GM19328 (cell line): Measurements from ENCODE around the gene PTH2R.
A peak's percentile ranks its signal among the peaks of the same experiment; 100 is the strongest.
"Not testable (repeated sequence)": the region's sequence is repeated elsewhere in the genome, so short reads cannot be mapped to it uniquely, and the experiment has no call there.

ENCODE experiments used
- ATAC-seq: cut with Tn5 transposase; IDR thresholded peaks from one replicate; pipeline ENCODE4 v1.9.1; 2021; ENCODE audit warnings: mild to moderate bottlenecking, moderate library complexity; ENCODE audit not compliant: unreplicated experiment

The PTH2R gene, protein sequence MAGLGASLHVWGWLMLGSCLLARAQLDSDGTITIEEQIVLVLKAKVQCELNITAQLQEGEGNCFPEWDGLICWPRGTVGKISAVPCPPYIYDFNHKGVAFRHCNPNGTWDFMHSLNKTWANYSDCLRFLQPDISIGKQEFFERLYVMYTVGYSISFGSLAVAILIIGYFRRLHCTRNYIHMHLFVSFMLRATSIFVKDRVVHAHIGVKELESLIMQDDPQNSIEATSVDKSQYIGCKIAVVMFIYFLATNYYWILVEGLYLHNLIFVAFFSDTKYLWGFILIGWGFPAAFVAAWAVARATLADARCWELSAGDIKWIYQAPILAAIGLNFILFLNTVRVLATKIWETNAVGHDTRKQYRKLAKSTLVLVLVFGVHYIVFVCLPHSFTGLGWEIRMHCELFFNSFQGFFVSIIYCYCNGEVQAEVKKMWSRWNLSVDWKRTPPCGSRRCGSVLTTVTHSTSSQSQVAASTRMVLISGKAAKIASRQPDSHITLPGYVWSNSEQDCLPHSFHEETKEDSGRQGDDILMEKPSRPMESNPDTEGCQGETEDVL

DNA sequence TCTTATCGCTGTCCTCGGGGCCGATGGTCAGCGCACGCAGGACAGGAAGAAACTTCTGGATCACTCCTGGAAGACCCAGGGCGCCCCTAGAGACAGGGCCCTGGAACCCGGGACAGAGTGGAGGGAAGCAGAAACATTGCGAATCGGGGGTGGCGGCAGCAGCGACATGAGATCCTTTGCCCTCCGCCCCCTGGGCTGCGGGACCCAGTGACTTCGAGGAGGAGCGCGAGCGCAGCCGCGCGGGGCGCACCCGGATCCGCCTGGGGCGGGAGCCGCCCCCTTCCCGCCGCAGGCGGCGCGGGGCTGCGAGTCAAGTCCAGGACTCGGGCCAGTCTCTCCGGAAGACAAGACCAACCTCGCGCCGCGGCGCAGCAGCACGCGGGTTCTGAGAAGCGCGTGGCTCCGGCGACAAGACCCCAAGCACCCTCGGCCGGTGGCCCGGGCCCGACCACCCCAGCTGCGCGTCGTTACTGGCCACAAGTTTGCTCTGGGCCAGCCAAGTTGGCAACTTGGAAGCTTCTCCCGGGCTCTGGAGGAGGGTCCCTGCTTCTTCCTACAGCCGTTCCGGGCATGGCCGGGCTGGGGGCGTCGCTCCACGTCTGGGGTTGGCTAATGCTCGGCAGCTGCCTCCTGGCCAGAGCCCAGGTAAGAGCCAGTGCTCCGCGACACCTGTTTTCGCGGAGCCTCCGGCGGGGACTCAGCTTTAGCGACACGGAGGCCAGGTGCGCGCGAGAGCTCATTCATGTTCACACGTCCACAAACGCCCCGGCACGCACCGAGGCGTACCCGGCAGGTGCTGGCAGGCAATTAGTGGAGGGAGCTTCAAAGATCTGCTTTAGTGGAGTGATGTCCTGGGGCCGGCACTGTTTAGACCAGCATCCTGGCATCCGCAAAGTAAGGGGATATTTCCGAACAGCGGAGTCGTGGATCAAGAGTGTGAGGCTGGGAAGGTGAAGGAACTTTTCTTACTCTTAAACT, at the start of gene PTH2R:
Gene PTH2R, plus strand, starts transcription at position 319 of the 978 bp plus-strand sequence. Its CDS starts 252 bp downstream, at position 571.
- no peak for ATAC-seq

DNA sequence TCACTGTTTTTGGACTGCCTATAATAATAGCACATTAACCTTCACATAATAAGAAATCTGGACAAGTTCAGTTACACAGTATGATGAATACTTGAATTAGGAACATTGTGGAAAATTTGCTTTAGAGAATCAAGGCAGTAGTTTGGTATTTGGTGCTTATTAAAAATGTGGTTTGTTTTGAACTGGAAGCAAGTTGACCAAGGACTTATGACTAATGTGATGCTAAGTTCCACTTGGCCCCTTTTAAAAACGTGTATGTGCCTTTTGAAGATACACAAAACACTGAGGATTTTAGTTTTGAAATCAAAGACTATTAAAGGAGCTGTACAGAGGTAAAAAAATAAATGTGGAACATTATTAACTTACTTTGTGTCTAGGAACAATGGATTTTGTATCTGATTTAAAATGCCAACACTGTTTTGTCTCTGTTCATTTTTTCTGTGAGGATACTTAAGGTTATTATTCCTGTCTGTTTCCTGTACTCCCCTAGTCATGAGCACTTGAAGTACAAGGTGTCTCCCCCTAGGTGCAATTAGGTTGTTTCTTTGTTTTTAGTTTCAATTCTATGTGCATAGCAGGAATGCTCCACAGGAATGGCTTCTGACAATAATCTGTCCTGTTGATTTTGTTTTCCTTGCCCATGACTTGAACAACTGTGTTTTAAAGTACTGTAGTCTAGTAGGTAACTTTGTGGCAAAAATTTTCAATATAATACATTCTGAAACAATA, 49.6 kb upstream of the PTH2R start:
- no peak for ATAC-seq

DNA sequence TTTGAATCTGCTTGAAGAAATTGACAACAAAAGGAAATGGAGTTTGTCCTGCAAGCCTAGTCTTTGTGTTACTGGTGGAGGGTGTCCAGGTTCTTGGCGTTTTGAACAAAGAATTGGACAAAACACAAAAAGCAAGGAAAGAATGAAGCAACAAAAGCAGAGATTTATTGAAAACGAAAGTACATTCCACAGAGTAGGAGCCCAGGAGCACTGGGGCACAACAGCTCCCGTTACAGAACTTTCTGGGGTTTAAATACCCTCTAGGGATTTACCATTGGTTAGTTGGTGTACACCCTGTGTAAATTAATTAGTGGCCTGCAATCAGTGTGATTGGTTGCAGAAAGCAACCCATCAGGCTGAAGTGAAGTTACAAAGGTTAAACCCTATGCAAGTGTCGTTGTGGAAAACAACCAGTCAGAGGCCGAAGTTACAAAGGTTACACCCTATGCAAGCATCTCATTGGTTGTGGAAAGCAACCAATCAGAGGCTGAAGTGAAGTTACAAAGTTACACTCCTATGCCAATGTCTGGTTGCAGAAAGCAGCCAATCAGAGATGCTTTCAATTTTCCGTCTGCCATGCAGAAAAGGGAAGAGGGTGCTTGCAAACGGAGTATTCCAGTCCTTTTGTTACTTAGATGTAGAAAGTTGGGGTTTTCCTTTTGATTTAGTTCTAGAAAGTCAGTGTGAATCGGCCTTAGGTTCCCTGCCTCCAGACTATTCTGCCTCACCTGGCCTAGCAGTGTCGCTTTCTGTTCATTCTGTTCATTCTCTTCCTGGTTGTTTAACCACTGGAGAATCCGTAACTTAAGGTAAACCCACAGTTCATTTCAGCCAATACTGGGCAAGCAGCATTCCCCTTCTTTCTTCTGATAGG, 47.6 kb upstream of the PTH2R start:
- ATAC-seq = no peak

DNA sequence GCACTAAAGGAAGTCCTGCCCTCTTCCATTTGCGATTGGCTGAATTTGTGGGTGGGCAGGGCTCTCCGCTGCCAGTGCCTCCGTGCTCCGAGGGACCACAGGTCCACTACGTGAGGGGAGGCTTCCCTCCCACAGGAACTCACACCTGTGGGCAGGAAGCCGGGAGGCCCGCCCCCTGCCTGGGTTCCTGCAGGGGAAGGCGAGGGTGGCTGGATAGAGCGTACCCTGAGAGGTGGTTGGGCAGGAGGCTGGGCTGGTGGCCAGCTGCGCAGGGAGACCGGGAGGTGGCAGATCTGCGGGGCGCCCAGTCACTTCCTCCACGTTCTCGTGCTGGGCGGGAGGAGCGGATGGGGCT, 47.0 kb upstream of the PTH2R start:
- ATAC-seq = no peak

DNA sequence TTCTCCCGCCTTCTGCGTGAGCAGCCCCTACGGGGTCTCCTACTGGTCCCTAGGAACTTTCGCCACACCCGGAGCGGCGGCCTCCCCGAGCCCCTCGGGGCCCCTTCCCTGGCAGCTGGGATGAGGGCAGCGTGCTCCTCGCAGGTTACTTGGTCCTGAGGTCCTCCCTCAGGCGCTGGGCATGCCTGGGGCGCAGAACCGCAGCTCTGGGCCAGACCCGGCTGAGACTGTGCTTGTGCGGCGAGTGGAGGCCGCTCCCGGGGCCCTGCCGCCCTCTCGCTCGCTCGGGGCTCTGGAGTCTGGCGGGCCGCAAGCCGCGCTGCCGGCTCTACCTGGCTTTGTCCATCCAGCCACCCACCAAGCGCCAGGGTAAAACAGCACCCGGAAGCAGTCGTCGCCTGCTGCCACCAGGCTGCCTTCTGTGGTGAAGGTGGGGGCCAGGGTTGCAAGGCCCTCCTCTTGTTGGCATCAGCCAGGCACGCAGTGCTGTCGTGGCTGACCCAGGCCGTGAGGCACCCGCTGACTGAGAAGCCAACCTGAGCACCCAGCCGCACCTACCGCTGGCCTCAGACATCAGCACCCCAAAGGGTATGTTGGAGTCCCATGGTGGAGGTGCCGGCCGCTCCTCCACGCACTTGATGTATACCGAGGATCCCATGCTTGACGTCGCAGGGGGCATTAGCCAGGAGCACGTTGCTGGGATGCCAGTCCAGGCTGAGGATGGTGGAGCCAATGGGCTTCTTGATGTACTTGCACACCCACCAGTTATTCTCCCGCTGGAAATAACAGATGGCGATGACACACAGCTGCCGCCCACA, 46.1 kb upstream of the PTH2R start:
- no peak for ATAC-seq

DNA sequence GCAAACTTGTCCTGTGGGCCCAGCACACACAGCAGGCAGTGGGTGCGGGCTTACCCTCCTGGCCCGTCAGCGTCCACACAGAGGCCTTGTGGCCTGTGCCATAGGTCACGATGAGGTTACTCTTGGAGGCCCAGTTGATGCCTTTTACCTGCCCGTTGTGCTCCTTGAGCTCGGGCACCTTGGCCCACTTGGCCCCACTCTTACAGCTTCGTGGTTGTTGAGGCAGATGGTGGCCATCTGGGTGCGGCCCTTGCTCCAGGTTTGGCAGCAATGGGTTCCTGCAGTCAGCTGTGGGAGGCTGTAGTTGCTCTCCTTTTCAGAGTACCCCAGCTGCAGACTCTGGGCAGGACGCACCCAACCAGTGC, 45.5 kb upstream of the PTH2R start:
- no peak for ATAC-seq

DNA sequence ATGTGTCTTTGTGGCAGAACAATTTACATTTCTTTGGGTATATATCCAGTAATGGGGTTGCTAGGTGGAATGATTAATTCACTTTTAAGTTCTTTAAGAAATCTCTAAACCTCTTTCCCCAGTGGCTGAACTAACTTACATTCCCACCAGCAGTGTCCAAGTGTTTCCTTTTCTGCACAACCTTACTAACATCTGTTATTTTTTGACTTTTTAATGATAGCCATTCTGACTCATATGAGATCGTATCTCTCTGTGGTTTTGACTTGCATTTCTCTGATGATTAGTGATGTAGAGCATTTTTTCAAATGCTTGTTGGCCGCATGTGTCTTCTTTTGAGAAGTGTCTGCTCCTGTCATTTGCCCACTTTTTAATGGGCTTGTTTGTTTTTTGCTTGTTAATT, 43.1 kb upstream of the PTH2R start:
- ATAC-seq = peak; percentile 48

DNA sequence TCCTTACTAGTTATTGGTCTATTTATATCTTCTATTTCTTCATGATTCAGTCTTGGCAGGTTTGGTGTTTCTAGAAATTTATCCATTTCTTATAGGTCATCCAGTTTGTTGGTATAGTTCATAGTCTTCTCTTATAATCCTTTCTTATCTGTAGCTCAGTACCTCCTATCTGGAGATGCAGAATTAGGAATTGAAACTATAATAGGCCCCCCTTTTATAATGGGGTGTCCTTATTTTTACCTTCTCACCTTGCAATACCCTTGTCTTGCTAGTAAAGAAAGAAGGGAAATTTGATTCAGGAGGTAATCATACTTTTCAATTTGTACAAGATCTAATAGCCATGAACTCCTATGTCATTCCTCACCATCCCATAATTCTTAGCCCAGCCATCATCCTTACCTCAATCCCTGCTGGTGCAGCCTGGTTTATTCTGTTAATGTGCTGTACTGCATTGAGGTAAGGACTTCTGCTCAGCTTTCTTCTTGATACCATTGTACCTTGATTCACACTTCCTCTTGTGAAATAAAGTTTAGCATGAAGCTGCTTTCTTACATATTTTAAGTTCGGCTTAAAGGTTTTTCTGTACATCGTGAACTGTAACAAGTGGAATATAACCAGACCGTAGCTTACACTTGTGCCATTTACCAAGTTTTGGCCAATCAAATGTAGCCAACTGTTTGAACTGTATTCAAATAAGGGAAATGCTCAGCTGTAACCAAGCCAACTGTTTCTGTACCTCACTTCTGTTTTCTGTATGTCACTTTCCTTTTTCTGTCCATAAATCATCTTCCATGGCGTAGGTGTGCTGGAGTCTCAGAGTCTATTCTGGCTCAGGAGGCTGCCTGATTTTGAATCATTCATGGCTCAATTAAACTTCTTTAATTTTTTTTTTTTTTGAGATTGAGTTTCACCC, 40.1 kb upstream of the PTH2R start:
- peak; percentile 74 for ATAC-seq

DNA sequence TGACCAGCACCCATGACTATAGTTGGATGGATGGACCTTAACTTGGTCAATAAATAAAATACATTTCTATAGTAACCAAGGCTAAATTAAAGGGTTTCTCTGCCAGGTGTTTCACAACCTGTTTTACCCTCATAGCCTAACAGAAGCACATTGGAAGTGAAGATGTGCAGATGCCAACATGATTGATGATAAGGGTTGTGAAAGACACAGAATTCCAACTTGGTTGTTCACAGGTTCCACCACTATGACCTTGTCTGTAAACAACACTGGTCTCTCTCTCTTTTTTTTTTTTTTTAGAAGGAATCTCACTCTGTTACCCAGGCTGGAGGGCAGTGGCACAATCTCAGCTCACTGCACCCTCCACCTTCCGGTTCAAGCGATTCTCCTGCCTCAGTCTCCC, 37.5 kb upstream of the PTH2R start:
- ATAC-seq = no peak

DNA sequence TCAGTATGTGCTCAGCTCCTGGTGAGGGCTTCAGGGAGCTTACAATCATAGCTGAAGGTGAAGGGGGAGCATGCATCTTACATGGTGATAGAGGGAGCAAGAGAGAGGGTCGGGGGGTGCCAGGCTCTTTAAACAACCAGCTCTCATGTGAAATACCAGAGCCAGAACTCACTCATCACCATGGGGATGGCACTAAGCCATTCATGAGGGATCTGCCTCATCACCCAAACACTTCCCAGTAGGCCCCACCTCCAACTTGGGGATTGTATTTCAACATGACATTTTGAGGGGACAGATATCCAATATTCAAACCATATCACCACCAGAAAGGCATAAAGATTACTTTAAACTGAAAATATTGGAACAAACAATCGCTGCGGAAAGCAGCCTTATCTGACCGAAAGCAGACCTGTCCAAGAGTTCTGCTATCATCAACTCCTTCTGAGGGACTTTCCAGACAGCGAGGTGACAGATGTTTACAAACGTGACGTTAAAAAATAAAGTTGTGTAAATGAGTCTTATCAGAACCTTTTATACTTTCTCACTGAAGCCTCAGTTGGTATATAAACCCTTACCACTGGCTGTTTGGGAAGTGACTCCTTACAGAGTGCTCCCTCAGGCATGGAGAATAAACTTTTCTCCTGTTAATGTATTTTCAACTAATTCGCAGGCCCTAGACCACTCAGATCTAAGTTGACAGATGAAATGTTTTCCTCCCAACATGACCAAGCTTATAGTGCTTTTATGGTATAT, 35.5 kb upstream of the PTH2R start:
- no peak for ATAC-seq

DNA sequence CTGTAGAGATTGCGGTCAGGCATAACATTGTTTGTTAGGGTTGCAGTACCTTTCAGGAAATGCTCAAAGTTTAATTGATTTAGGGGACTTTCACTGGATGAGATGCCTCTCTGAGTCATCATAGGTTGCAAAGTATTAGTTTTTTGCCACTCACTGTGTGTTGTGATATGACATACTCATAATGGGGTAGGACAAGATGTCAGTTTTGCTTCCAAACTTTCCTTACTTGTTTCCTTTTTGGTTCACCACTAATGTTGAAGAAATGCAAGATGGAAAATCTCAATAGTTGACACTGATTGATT, 35.0 kb upstream of the PTH2R start:
- no peak for ATAC-seq

DNA sequence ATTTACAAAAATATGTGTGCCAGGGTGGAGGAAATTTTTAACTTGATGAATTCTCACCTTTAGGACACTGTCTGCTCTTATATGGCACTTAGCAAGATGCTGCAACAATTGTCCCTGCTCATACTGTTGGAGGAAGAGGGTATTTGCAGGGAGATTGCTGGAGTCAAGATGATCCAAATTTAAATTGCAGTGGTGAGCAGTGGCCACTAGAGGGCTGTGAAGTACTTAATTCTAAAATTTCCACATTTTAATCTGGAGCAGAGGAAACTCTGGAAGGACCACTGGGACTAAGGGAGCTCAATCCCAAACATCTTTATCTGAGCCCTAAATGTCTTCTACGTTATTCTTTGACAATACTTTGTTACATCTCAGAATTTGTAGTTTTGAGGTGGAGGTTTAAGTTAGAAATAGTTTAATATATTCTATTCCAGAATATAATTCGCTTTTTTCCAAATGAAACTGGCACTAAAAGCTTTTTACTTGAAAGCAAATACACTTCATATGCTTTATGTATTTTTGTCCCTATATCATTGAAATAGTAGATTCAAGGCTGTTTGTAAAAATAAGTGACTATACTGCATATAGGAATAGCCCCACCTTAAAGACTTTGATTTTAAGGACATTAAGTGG, 33.0 kb upstream of the PTH2R start:
- ATAC-seq = no peak

DNA sequence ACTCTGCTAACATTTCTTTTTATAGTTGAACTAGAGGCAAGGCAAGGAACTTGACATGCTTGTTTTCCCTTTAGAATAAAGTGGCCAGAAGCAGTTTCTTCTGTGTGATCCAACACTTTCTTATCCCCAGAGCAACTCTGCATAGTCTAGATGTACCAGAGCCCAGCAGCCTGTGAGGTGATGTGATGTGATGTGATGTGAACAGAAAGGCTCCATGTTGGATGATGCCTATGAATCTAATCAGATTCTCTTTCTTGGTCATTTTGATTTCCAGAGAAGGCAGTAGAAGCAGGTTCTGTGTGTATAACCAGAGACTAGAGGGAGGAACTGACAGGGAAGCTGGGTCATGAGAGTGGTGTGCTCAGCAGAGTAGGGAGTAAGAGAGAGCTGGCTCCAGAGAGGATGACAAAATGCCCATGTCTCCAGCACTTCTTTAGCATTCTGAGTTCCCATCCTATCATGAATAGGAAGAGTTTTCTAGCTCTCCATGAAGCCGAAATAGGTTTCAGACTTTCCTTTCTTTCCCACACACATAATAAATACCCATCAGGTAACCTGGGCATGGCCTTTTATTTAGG, 31.0 kb upstream of the PTH2R start:
- ATAC-seq = no peak

DNA sequence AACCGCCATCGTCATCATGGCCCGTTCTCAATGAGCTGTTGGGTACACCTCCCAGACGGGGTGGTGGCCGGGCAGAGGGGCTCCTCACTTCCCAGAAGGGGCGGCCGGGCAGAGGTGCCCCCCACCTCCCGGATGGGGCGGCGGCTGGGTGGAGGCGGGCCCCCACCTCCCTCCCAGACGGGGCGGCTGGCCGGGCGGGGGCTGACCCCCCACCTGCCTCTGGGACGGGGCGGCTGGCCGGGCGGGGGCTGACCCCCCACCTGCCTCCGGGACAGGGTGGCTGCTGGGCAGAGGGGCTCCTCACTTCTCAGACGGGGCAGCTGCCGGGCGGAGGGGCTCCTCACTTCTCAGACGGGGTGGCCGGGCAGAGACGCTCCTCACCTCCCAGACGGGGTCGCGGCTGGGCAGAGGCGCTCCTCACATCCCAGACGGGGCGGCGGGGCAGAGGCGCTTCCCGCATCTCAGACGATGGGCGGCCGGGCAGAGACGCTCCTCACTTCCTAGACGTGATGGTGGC, 29.2 kb upstream of the PTH2R start:
- ATAC-seq = not testable (repeated sequence)

DNA sequence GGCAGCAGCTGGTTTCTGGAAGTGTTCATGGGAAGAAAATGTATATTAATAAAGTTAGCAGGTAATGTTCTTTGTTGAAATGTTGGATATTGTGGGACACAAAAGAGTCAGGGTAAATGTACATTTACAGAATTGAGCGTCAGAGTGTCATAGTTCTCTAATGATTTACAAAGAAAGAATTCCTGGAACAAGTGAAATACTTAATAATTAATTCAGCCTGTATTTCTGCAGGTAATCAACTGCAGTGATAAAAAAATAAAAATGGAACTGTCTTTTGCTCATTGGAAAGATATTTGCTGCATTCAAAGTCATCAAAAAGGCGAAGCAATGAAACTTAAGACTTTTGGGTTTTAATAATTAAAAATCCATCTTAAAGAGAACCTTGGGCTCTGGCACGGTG, 27.4 kb upstream of the PTH2R start:
- ATAC-seq = no peak

DNA sequence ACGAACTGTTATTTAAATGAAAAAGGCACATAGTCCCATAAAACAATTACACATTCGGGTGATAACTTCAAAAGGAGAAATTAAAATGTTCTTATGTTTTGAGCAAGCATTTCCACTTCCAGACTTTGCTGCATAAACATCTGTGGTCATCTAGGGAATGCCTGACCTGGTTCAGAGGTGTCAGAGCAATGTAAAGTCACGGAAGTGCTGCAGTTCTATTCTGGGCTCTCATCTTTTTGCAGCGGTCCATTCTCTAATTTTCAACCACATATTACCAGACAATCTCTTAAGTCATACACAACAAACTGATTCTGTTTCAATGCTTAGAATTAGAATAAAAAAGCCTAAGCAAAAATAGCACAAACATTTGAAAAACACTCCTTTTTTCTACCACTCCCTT, 22.0 kb upstream of the PTH2R start:
- ATAC-seq = no peak

DNA sequence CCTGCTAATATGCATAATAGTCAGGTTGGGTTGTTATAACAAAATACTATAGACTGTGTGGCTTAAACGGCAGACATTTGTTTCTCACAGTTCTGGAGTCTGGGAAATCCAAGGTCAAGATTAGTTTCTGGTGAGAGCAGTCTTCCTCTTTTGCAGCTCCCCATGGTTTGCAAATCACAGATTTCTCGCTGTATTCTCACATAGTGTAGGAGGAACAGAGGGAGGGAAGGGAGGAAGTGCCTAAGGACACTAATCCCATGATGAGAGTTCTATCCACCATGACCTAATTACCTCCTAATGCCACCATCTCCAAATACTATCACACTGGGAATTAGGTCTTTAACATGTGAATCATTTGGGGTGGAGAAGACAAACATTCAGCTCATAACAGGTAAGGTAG, 20.1 kb upstream of the PTH2R start:
- ATAC-seq = no peak
